GM19328 (cell line): ENCODE results near the gene PRELID1.
A peak's percentile ranks its signal among the peaks of the same experiment; 100 is the strongest.
"Not testable (repeated sequence)": the region's sequence is repeated elsewhere in the genome, so short reads cannot be mapped to it uniquely, and the experiment has no call there.

ENCODE experiments used
- ATAC-seq: cut with Tn5 transposase; IDR thresholded peaks from one replicate; pipeline ENCODE4 v1.9.1; 2021; ENCODE audit warnings: mild to moderate bottlenecking, moderate library complexity; ENCODE audit not compliant: unreplicated experiment

Gene PRELID1

GRCh38 chr5:177303121-177303924, at the start of gene PRELID1, which contains the start of gene RAB24:
Gene PRELID1, plus strand, starts transcription at chr5:177303799. Its CDS starts 187 bp downstream, at chr5:177303986.
Gene RAB24, minus strand, starts transcription at chr5:177303719. Its CDS starts 431 bp downstream, at chr5:177303288.
- ATAC-seq = peak; percentile 59

- ATAC-seq = no peak
Observed at GRCh38 chr5:177256296-177256695, 47.3 kb upstream of the PRELID1 start.

GRCh38 chr5:177258711-177259110, 44.9 kb upstream of the PRELID1 start:
- ATAC-seq = not testable (repeated sequence)

- ATAC-seq = no peak
Observed at GRCh38 chr5:177260961-177261360, 42.6 kb upstream of the PRELID1 start.

- no peak for ATAC-seq
Observed at GRCh38 chr5:177261510-177261909, 42.1 kb upstream of the PRELID1 start.

- no peak for ATAC-seq
Observed at GRCh38 chr5:177264178-177264577, 39.4 kb upstream of the PRELID1 start.

- ATAC-seq = no peak
Observed at GRCh38 chr5:177265395-177265794, 38.2 kb upstream of the PRELID1 start.

GRCh38 chr5:177269232-177269895, 34.2 kb upstream of the PRELID1 start:
- no peak for ATAC-seq

- no peak for ATAC-seq
Observed at GRCh38 chr5:177269976-177270375, 33.6 kb upstream of the PRELID1 start.

GRCh38 chr5:177270653-177271052, 32.9 kb upstream of the PRELID1 start:
- ATAC-seq = no peak

- no peak for ATAC-seq
Observed at GRCh38 chr5:177271113-177271512, 32.5 kb upstream of the PRELID1 start.

- ATAC-seq = no peak
Observed at GRCh38 chr5:177275883-177276282, 27.7 kb upstream of the PRELID1 start.

GRCh38 chr5:177276886-177277285, 26.7 kb upstream of the PRELID1 start:
- no peak for ATAC-seq

- ATAC-seq = no peak
Observed at GRCh38 chr5:177288191-177288590, 15.4 kb upstream of the PRELID1 start.

GRCh38 chr5:177290816-177291596, 12.6 kb upstream of the PRELID1 start:
- no peak for ATAC-seq

GRCh38 chr5:177291735-177292134, 11.9 kb upstream of the PRELID1 start:
- no peak for ATAC-seq

- ATAC-seq = no peak
Observed at GRCh38 chr5:177293819-177294581, 9.6 kb upstream of the PRELID1 start.

- no peak for ATAC-seq
Observed at GRCh38 chr5:177294632-177295031, 9.0 kb upstream of the PRELID1 start.

GRCh38 chr5:177295924-177296323, 7.7 kb upstream of the PRELID1 start:
- ATAC-seq = no peak

GRCh38 chr5:177296581-177296980, 7.0 kb upstream of the PRELID1 start:
- no peak for ATAC-seq

- no peak for ATAC-seq
Observed at GRCh38 chr5:177297922-177298321, 5.7 kb upstream of the PRELID1 start.
